Rectal smooth muscle tissue (tissue), 1 donor: ENCODE measurements around the gene KRT7.

Source experiments
- H3K27ac ChIP-seq: one replicate; pipeline ENCODE4 v1.7.0; 2013; ENCODE audit warnings: low read depth, low read length, inconsistent platforms
- H3K27me3 ChIP-seq: one replicate; pipeline ENCODE4 v1.7.0; 2013; ENCODE audit warnings: low read length; ENCODE audit not compliant: control insufficient read depth, insufficient read depth
- H3K36me3 ChIP-seq: one replicate; pipeline ENCODE4 v1.7.0; 2013; ENCODE audit warnings: low read length; ENCODE audit not compliant: control insufficient read depth, insufficient read depth
- H3K4me1 ChIP-seq: one replicate; pipeline ENCODE4 v1.7.0; 2013; ENCODE audit warnings: low read length; ENCODE audit not compliant: control insufficient read depth, insufficient read depth
- H3K4me3 ChIP-seq: one replicate; pipeline ENCODE4 v1.7.0; 2013; ENCODE audit warnings: low read length
- H3K9ac ChIP-seq: one replicate; pipeline ENCODE4 v1.7.0; 2013; ENCODE audit warnings: low read length

Gene KRT7

DNA sequence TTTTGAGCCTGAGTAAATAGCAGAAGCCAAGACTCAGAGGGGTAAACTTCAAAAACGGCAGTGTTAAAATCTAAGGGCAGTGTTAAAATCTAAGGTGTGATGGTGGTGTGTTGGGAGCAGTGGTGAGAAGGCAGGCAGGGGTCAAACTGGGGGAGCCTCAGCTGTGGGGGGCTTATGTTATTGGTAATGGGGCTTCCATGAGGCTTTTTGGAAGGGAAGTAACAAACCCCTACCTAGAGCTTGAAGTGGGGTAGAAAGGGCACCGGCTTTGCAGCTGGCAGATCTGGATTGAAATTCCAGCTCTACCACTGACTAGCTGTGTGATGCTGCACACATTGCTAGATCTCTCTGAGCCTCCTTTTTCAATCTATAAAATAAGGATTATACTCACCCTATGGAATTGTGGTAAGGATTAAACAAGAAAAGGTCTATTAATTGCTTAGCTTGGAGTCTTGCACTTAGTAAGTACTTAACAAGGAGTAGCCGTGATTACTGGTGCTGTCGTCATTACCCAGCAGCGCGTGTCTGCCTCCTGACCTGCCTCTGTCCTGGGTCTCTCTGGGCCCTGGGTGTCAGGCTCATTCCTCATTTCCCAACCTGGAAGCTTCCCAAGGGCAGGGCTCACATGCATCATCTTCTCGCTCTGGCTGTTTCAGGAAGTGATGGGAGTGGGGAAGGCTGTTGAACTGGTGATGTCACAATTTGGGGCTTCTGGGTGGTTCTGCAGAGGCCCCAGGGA lies 22.7 kb upstream of the KRT7 start:
- Histone ChIP-seq H3K27ac (no peak overlapping the region), H3K9ac (no peak overlapping the region), H3K27me3 (no peaks in the 10 kb centered on the region), H3K36me3 (no peaks in the 10 kb centered on the region), H3K4me3 (no peak overlapping the region), H3K4me1 (no peaks in the 10 kb centered on the region)

- Histone ChIP-seq H3K36me3 (no peaks in the 10 kb centered on the region), H3K4me1 (no peaks in the 10 kb centered on the region), H3K9ac (no peak overlapping the region), H3K27ac (no peak overlapping the region), H3K4me3 (no peak overlapping the region), H3K27me3 (no peaks in the 10 kb centered on the region)
Observed at GRCh38 chr12:52210925-52211650, 22.0 kb upstream of the KRT7 start.

- Histone ChIP-seq H3K9ac (no peak overlapping the region), H3K27me3 (no peaks in the 10 kb centered on the region), H3K4me1 (no peaks in the 10 kb centered on the region)
Observed at GRCh38 chr12:52211716-52212585, 21.1 kb upstream of the KRT7 start.

GRCh38 chr12:52212701-52213563 lies 20.1 kb upstream of the KRT7 start:
- Histone ChIP-seq H3K4me1 (no peaks in the 10 kb centered on the region), H3K27ac (no peak overlapping the region), H3K9ac (no peak overlapping the region), H3K27me3 (no peaks in the 10 kb centered on the region), H3K4me3 (no peak overlapping the region), H3K36me3 (no peaks in the 10 kb centered on the region)

More at GRCh38 chr12:52211716-52212585, 21.1 kb upstream of the KRT7 start:
- no peaks in the 10 kb centered on the region for H3K36me3 ChIP-seq
- H3K4me3 ChIP-seq, result no peak overlapping the region
- no peak overlapping the region for H3K27ac ChIP-seq

DNA sequence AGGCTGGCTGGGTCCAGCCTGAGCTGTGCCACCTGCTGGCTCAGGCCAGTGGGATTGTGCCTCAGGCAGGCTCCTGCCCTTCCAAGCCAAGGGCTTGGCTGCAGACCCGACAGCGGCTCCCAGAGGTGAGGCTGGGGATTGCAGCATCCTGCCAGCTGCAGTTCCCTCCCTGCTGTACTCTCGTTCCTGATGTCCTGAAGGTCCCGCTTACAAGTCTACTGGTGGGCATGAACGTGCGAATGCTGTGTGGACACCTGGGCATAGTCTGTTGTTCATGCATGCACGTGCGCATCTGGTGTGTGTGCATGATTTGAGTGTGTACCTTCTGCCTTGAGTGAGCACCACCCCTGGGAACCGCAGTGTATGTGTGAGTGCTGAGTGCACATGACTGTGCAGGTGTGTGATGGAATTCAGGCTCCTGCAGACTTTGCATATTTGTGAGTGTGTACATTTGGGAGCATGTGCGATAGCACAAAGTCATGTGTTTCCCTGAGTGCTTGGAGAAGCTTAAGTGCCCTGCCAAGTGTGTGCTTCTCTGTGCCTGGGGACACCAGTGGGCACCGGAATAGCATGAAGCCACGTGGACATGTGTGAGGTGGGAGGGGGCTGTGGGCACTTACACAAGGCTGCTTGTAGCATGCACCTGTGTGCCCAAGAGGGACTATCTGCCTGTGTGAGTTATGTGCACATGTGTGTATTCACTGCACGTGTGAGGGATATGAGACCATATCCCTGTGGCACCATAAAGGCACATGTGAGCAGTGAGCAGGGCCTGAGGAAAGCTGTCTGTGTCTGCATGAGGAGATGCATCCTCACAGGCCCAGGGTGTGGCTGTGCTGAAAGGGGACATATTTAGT lies 19.3 kb upstream of the KRT7 start:
- H3K27ac ChIP-seq, result no peak overlapping the region
- no peaks in the 10 kb centered on the region for H3K4me1 ChIP-seq
- no peak overlapping the region for H3K9ac ChIP-seq
- no peaks in the 10 kb centered on the region for H3K36me3 ChIP-seq
- H3K27me3 ChIP-seq, result no peaks in the 10 kb centered on the region
- H3K4me3 ChIP-seq, result no peak overlapping the region

DNA sequence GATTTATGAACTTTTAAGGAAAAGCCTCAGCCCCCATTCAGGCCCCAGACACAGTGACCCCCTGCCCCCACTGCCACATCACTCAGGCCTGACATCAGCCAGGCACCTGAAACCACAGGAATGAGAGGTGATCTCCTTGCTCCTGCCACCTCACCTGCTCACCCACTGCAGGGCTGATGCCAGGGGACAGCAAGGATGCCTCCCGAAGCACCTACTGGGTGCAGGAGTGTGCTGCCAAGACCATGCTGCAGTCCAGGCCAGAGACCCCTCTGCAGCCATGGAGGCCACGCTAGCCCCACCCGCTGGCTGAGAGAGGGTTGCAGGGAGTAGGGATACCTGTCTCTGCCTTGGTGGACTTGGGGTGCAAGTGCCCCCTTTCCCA lies 18.6 kb upstream of the KRT7 start:
- H3K27me3 ChIP-seq, result no peaks in the 10 kb centered on the region
- no peak overlapping the region for H3K27ac ChIP-seq
- H3K36me3 ChIP-seq, result no peaks in the 10 kb centered on the region
- no peak overlapping the region for H3K4me3 ChIP-seq
- H3K4me1 ChIP-seq, result no peaks in the 10 kb centered on the region
- H3K9ac ChIP-seq, result no peak overlapping the region

DNA sequence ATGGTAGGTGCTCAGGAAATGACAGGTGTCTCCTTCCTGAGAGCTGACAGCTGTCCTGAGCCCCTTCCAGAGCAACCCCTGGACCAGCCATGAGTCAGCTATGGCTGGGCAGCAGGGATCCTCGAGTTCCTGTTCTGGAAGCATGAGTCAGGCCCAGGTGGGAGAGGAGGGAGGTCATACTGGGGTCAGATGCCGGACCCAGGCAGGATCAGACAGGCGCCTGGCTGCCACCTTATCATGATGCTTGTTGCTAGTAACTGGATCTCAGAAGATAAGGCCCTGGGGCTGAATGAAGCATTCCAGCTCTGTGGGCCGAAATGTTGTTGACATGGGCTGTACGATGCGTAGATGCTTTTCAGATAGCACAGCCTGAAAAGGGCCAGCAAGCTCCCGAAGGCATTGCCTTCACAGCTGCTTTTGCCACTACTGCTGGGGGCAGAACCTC lies 17.4 kb upstream of the KRT7 start:
- Histone ChIP-seq H3K9ac (no peak overlapping the region), H3K4me1 (no peaks in the 10 kb centered on the region), H3K36me3 (no peaks in the 10 kb centered on the region), H3K27me3 (no peaks in the 10 kb centered on the region), H3K4me3 (no peak overlapping the region), H3K27ac (no peak overlapping the region)

DNA sequence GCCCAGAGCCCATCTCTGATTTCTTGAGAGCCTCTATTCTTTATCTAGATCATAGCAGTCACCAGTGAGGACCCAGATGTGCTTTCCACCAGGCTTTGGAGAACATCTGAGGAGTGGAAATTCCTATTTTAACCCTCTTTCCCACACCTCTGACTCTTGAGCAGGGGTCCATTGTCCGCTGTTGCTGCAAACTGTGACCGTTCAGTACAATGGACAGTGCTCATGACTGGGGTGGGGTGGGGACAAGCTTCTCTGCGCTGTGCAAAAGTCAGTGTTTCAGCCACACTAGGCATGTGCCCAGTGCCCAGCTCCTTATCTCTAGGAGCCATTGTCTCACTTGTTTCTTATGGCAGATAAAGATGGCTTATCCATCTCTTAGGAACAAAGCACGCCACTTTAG lies 16.9 kb upstream of the KRT7 start:
- Histone ChIP-seq H3K27me3 (no peaks in the 10 kb centered on the region), H3K4me1 (no peaks in the 10 kb centered on the region), H3K27ac (no peak overlapping the region)

DNA sequence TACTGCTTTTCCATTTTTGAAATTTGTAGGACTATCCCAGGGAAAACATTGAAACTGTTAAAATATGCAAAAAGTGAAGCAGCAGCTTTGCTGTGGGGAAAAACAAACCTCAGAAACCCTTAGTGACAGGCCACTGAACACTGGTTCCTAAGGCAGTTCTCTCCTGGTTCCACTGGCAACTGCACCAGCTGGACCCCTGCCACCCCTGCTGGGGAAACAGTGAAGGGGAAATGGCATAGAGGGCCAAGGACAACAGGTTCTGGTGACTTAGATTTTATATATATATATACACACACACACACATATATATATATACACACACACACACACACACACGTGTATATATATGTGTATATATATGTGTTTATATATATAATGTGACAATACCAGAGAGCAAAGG lies 16.2 kb upstream of the KRT7 start:
- no peak overlapping the region for H3K9ac ChIP-seq
- no peak overlapping the region for H3K27ac ChIP-seq

More for the DNA sequence above, 16.9 kb upstream of the KRT7 start:
- no peak overlapping the region for H3K9ac ChIP-seq
- H3K36me3 ChIP-seq, result no peaks in the 10 kb centered on the region
- no peak overlapping the region for H3K4me3 ChIP-seq

DNA sequence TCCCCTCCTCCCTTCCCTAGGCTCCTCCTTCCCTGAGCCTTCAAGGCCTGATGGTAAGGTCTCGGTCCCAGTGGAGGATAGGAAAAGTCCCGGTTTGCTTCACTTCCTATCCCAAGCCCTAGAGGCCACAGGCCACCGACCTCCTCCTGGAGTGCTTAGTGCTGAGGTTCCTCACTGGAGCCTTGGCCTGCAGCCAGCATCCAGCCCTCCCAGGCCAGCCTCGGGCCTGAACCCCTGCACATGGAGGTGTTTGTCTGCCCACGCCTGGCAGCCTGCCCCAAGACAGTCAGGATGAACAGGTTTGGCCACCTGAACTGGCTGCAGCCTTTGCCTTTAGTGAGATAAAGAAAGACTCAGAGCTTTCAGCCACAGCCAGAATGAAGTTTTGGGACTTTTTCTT lies 15.8 kb upstream of the KRT7 start:
- Histone ChIP-seq H3K9ac (no peak overlapping the region), H3K27me3 (no peaks in the 10 kb centered on the region), H3K4me1 (no peaks in the 10 kb centered on the region), H3K27ac (no peak overlapping the region), H3K4me3 (no peak overlapping the region), H3K36me3 (no peaks in the 10 kb centered on the region)

More for the DNA sequence above, 16.2 kb upstream of the KRT7 start:
- Histone ChIP-seq H3K27me3 (no peaks in the 10 kb centered on the region), H3K4me3 (no peak overlapping the region), H3K4me1 (no peaks in the 10 kb centered on the region), H3K36me3 (no peaks in the 10 kb centered on the region)

- no peak overlapping the region for H3K4me3 ChIP-seq
- H3K27ac ChIP-seq, result no peak overlapping the region
- no peaks in the 10 kb centered on the region for H3K4me1 ChIP-seq
- no peaks in the 10 kb centered on the region for H3K36me3 ChIP-seq
- H3K9ac ChIP-seq, result no peak overlapping the region
- H3K27me3 ChIP-seq, result no peaks in the 10 kb centered on the region
Observed at GRCh38 chr12:52218001-52218400, 15.0 kb upstream of the KRT7 start.
